IMR-90 (cell line): ENCODE data around the gene PRSS23. TPM values are rescaled to one million over a fixed set of nuclear protein-coding genes. Genes with fewer than 3 reads are reported as not detected.

Source experiments
- ATAC-seq: fragments of 200-7000 bp; cut with Tn5 transposase; 2 replicates; pipeline ENCODE4 v1.9.1; 2020; ENCODE audit warnings: low read depth, mild to moderate bottlenecking, moderate library complexity
- BruUV-seq: library from RNA; stranded (reverse); fragments of 400-500 nt; replicated peaks from 2 replicates; lab custom pipeline; 2021; lab: Mats Ljungman, UMichigan
- CTCF ChIA-PET: fragments of 300-600 bp; formaldehyde crosslinking; extraction: SDS; loops from one replicate; lab custom pipeline; 2021; ENCODE audit warnings: antibody characterized with exemption; lab: Yijun Ruan, JAX
- POLR2A ChIA-PET: fragments of 300-600 bp; sonication (Branson Sonifier 250); formaldehyde crosslinking; loops from one replicate; lab custom pipeline; 2022; ENCODE audit warnings: antibody characterized with exemption; ENCODE audit not compliant: unreplicated experiment; lab: Charles Lee
- DNase-seq: peaks from one replicate; pipeline ENCODE4 v3.0.0; 2013
- H2AFZ ChIP-seq: replicated peaks from 2 replicates; pipeline ENCODE3; 2013; ENCODE audit warnings: low read length, mild to moderate bottlenecking; ENCODE audit not compliant: poor library complexity
- H2AK5ac ChIP-seq: 2 replicates; pipeline ENCODE4 v1.6.1; 2013; ENCODE audit warnings: low read depth, low read length, inconsistent platforms
- H2AK9ac ChIP-seq: replicated peaks from 2 replicates; pipeline ENCODE3; 2013; ENCODE audit warnings: mild to moderate bottlenecking, low read depth, low read length, moderate library complexity; ENCODE audit not compliant: poor library complexity
- H2BK120ac ChIP-seq: 2 replicates; pipeline ENCODE4 v1.6.1; 2013; ENCODE audit warnings: low read depth, low read length, inconsistent platforms
- H2BK15ac ChIP-seq: 3 replicates; pipeline ENCODE4 v1.6.1; 2013; ENCODE audit warnings: low read depth, low read length, inconsistent platforms
- H2BK20ac ChIP-seq: 2 replicates; pipeline ENCODE4 v1.6.1; 2013; ENCODE audit warnings: low read depth, mild to moderate bottlenecking, inconsistent platforms, low read length, moderate library complexity
- H2BK5ac ChIP-seq: 2 replicates; pipeline ENCODE4 v1.6.1; 2013; ENCODE audit warnings: mild to moderate bottlenecking, low read depth, low read length, inconsistent platforms; ENCODE audit not compliant: poor library complexity, severe bottlenecking
- H3K14ac ChIP-seq: replicated peaks from 2 replicates; pipeline ENCODE4 v1.6.1; 2013; ENCODE audit warnings: low read depth, low read length, inconsistent platforms
- H3K18ac ChIP-seq: 2 replicates; pipeline ENCODE4 v1.6.1; 2013; ENCODE audit warnings: low read depth, low read length, control low read depth
- H3K23ac ChIP-seq: 2 replicates; pipeline ENCODE4 v1.6.1; 2013; ENCODE audit warnings: low read depth, low read length, inconsistent platforms
- H3K27ac ChIP-seq: 2 replicates; pipeline ENCODE4 v1.5.1; 2013; ENCODE audit warnings: mild to moderate bottlenecking, control low read depth, low read length; ENCODE audit not compliant: insufficient read depth
- H3K27me3 ChIP-seq: 2 replicates; pipeline ENCODE4 v1.6.1; 2013; ENCODE audit warnings: low read length; ENCODE audit not compliant: control insufficient read depth, insufficient read depth
- H3K36me3 ChIP-seq: 2 replicates; pipeline ENCODE4 v1.6.1; 2013; ENCODE audit warnings: low read length, mixed read lengths; ENCODE audit not compliant: control insufficient read depth, insufficient read depth
- H3K4ac ChIP-seq: 2 replicates; pipeline ENCODE4 v1.6.1; 2013; ENCODE audit warnings: low read depth, low read length, inconsistent platforms
- H3K4me1 ChIP-seq: 2 replicates; pipeline ENCODE4 v1.6.1; 2013; ENCODE audit warnings: low read length, mixed read lengths; ENCODE audit not compliant: control insufficient read depth, insufficient read depth
- H3K4me2 ChIP-seq: 2 replicates; pipeline ENCODE4 v1.6.1; 2013; ENCODE audit warnings: low read depth, mild to moderate bottlenecking, control low read depth, low read length, moderate library complexity
- H3K4me3 ChIP-seq: 2 replicates; pipeline ENCODE4 v1.5.1; 2013; ENCODE audit warnings: low read depth, mild to moderate bottlenecking, control low read depth, low read length, moderate library complexity; ENCODE audit not compliant: insufficient read depth
- H3K56ac ChIP-seq: 2 replicates; pipeline ENCODE4 v1.6.1; 2013; ENCODE audit warnings: low read length, inconsistent platforms; ENCODE audit not compliant: insufficient read depth; ENCODE audit errors: extremely low read depth
- H3K79me1 ChIP-seq, 2 experiments: 2 replicates each; pipeline ENCODE4 v1.6.1; 2013; ENCODE audit warnings: low read length in 2 of 2, inconsistent platforms in 1 of 2, low read depth in 1 of 2
- H3K9ac ChIP-seq: 2 replicates; pipeline ENCODE4 v1.6.1; 2013; ENCODE audit warnings: low read depth, low read length, control low read depth
- H3K9me1 ChIP-seq: 2 replicates; pipeline ENCODE4 v1.6.1; 2013; ENCODE audit warnings: low read length, inconsistent platforms; ENCODE audit not compliant: insufficient read depth
- H3K9me3 ChIP-seq: 2 replicates; pipeline ENCODE4 v1.6.1; 2013; ENCODE audit warnings: low read length; ENCODE audit not compliant: control insufficient read depth, insufficient read depth
- H4K20me1 ChIP-seq: 2 replicates; pipeline ENCODE4 v1.6.1; 2013; ENCODE audit warnings: low read length, inconsistent platforms; ENCODE audit not compliant: insufficient read depth
- H4K5ac ChIP-seq: 2 replicates; pipeline ENCODE4 v1.6.1; 2013; ENCODE audit warnings: mild to moderate bottlenecking, low read depth, low read length, control low read depth
- H4K8ac ChIP-seq, 2 experiments: 2 replicates each; pipeline ENCODE4 v1.6.1; 2013; ENCODE audit warnings: low read depth in 2 of 2, low read length in 2 of 2, control low read depth in 1 of 2, inconsistent platforms in 1 of 2
- H4K91ac ChIP-seq: 2 replicates; pipeline ENCODE4 v1.6.1; 2013; ENCODE audit warnings: low read depth, low read length, inconsistent platforms; ENCODE audit not compliant: insufficient read depth
- RCOR1 ChIP-seq: IDR thresholded peaks from 2 replicates; pipeline ENCODE4 v1.6.1; 2012; ENCODE audit warnings: mild to moderate bottlenecking, low read length, improper control_type of control experiment; ENCODE audit not compliant: insufficient replicate concordance
- USF2 ChIP-seq: fragments of 150-350 bp; IDR thresholded peaks from 2 replicates; pipeline ENCODE4 v1.6.1; 2017; ENCODE audit warnings: mild to moderate bottlenecking, antibody characterized with exemption, low read length, low read depth
- WGBS, 2 experiments: methylation state at CpG; one replicate each; pipeline versions ENCODE4 v1.1.5 to v1.1.7; 2013; ENCODE audit warnings: missing lambda C conversion rate in 2 of 2; ENCODE audit not compliant: insufficient read length in 1 of 2; ENCODE audit errors: extremely low coverage in 2 of 2; 5-methylcytosine and 5-hydroxymethylcytosine counted together
- dilution Hi-C: fragments of 300-500 bp; cut with HindIII; formaldehyde crosslinking; loops from one replicate; pipeline ENCODE4 v1.14.3; 2018; ENCODE audit warnings: low sequenced_read_pairs; ENCODE audit not compliant: unreplicated experiment
- in situ Hi-C: fragments of 300-500 bp; cut with MboI; formaldehyde crosslinking; loops from 3 replicates; pipeline ENCODE4 v1.14.3; 2019; ENCODE audit warnings: low sequenced_read_pairs, inconsistent platforms, mixed read lengths
- intact Hi-C: fragments of 100-400 bp; cut with micrococcal nuclease; formaldehyde crosslinking; loops from 2 replicates; pipeline ENCODE4 v1.10.0; 2022
- polyA plus RNA-seq, 3 experiments: library from polyadenylated mRNA; depleted of rRNA; stranded (reverse); fragments of >200 nt; gene quantifications; 2 replicates each; pipeline ENCODE4 v1.2.3, GENCODE V29; 2012; ENCODE audit warnings: low replicate concordance in 1 of 3
- total RNA-seq: library from RNA; depleted of rRNA; stranded (reverse); fragments of >200 nt; gene quantifications from 2 replicates; pipeline ENCODE4 v1.2.3, GENCODE V29; 2012

The PRSS23 gene
- total and polyA plus RNA-seq, 2 of the 4 experiments (the other 2 are of a cell fraction): 100 to 199 TPM

- no peak overlapping the region for H3K56ac ChIP-seq
- H2BK120ac ChIP-seq: no peak overlapping the region
- H4K91ac ChIP-seq: no peak overlapping the region
- no TSS peak for BruUV-seq
- H2AK9ac ChIP-seq: no peak overlapping the region
- no peak overlapping the region for H2AFZ ChIP-seq
- peaks cover 10% of the 10 kb centered on the region; the same call in 1 of the 2 replicates for H3K4me1 ChIP-seq
- H3K4ac ChIP-seq: no peak overlapping the region
- no peaks in the 10 kb centered on the region for H3K79me1 ChIP-seq
- H2BK20ac ChIP-seq: no peak overlapping the region
- WGBS, 2 experiments: no CpG with 5 or more reads among the region's 1 CpG
- POLR2A ChIA-PET: no interaction called here
- no peaks in the 10 kb centered on the region for H4K20me1 ChIP-seq
- H3K23ac ChIP-seq: no peak overlapping the region
- in situ Hi-C loops (no loop called here), intact Hi-C loops (no loop called here), dilution Hi-C loops (no loop called here)
- no peak overlapping the region for H3K14ac ChIP-seq
- H3K9me3 ChIP-seq: no peaks in the 10 kb centered on the region
- H3K4me2 ChIP-seq: no peak overlapping the region
- H2BK5ac ChIP-seq: no peak overlapping the region
- H2AK5ac ChIP-seq: no peak overlapping the region; the same call in 1 of the 2 replicates
- CTCF ChIA-PET: no interaction called here
- no peaks in the 10 kb centered on the region for H3K27me3 ChIP-seq
- H4K5ac ChIP-seq: no peak overlapping the region
- H2BK15ac ChIP-seq: peak overlapping the region; percentile 62; the same call in 1 of the 3 replicates
- DNase-seq (no peak), ATAC-seq (no peak)
- no peak for TF ChIP-seq USF2
- no peak for TF ChIP-seq RCOR1
- peaks cover 11% of the 10 kb centered on the region; the same call in 1 of the 2 replicates for H3K9me1 ChIP-seq
- no peak overlapping the region for H3K18ac ChIP-seq
- H3K36me3 ChIP-seq: no peaks in the 10 kb centered on the region
- H4K8ac ChIP-seq: no peak overlapping the region
- no peak overlapping the region for H3K27ac ChIP-seq
- H3K4me3 ChIP-seq: no peak overlapping the region
- H3K9ac ChIP-seq: no peak overlapping the region
Measured at GRCh38 chr11:86758171-86758570, 42.2 kb upstream of the PRSS23 start.
